ENCODE results near the gene ZFYVE28. TPM values are rescaled to one million over a fixed set of nuclear protein-coding genes. Genes with fewer than 3 reads are reported as not detected.

Gene ZFYVE28
- total RNA-seq, 1 donor from 2014 or later = 0.44 TPM

- Mint-ChIP-seq H3K4me1 (ENCODE audit: unreplicated experiment) (no peaks in the 10 kb centered on the region), H3K27me3 (ENCODE audit: unreplicated experiment) (peaks cover 7% of the 10 kb centered on the region), H3K27ac (ENCODE audit: unreplicated experiment) (no peak overlapping the region), H3K9me3 (ENCODE audit: unreplicated experiment) (no peaks in the 10 kb centered on the region), H3K4me3 (ENCODE audit: unreplicated experiment) (no peak overlapping the region), H3K36me3 (ENCODE audit: low read depth, unreplicated experiment) (no peaks in the 10 kb centered on the region)
- no peak for DNase-seq (ENCODE audit: low spot score)
- TF ChIP-seq CTCF (IDR thresholded peaks at IDR 0.05; ENCODE audit: unreplicated experiment) = no peak
Measured at GRCh38 chr4:2366252-2367192, 51.9 kb downstream of the ZFYVE28 start.

GRCh38 chr4:2365913-2366210 lies 52.6 kb downstream of the ZFYVE28 start:
- no peak for DNase-seq (ENCODE audit: low spot score)
- no peak overlapping the region for H3K4me3 Mint-ChIP-seq (ENCODE audit: unreplicated experiment)
- H3K36me3 Mint-ChIP-seq (ENCODE audit: low read depth, unreplicated experiment) = no peaks in the 10 kb centered on the region
- H3K4me1 Mint-ChIP-seq (ENCODE audit: unreplicated experiment) = no peaks in the 10 kb centered on the region
- H3K9me3 Mint-ChIP-seq (ENCODE audit: unreplicated experiment) = no peaks in the 10 kb centered on the region
- no peak for TF ChIP-seq CTCF (IDR thresholded peaks at IDR 0.05; ENCODE audit: unreplicated experiment)
- no peak overlapping the region for H3K27ac Mint-ChIP-seq (ENCODE audit: unreplicated experiment)
- peaks cover 6% of the 10 kb centered on the region for H3K27me3 Mint-ChIP-seq (ENCODE audit: unreplicated experiment)

- peaks cover 6% of the 10 kb centered on the region for H3K27me3 Mint-ChIP-seq (ENCODE audit: unreplicated experiment)
- no peak for DNase-seq (ENCODE audit: low spot score)
Measured at GRCh38 chr4:2365054-2365912, 53.2 kb downstream of the ZFYVE28 start.

GRCh38 chr4:2364654-2365053 lies 53.8 kb downstream of the ZFYVE28 start:
- DNase-seq (ENCODE audit: low spot score) = no peak
- no peaks in the 10 kb centered on the region for H3K4me1 Mint-ChIP-seq (ENCODE audit: unreplicated experiment)
- no peak overlapping the region for H3K4me3 Mint-ChIP-seq (ENCODE audit: unreplicated experiment)
- TF ChIP-seq CTCF (IDR thresholded peaks at IDR 0.05; ENCODE audit: unreplicated experiment) = no peak
- H3K27me3 Mint-ChIP-seq (ENCODE audit: unreplicated experiment) = peaks cover 2% of the 10 kb centered on the region
- H3K9me3 Mint-ChIP-seq (ENCODE audit: unreplicated experiment) = no peaks in the 10 kb centered on the region
- H3K36me3 Mint-ChIP-seq (ENCODE audit: low read depth, unreplicated experiment) = no peaks in the 10 kb centered on the region
- no peak overlapping the region for H3K27ac Mint-ChIP-seq (ENCODE audit: unreplicated experiment)

More at GRCh38 chr4:2365054-2365912, 53.2 kb downstream of the ZFYVE28 start:
- no peak overlapping the region for H3K4me3 Mint-ChIP-seq (ENCODE audit: unreplicated experiment)
- H3K4me1 Mint-ChIP-seq (ENCODE audit: unreplicated experiment) = no peaks in the 10 kb centered on the region
- TF ChIP-seq CTCF (IDR thresholded peaks at IDR 0.05; ENCODE audit: unreplicated experiment) = no peak
- no peaks in the 10 kb centered on the region for H3K9me3 Mint-ChIP-seq (ENCODE audit: unreplicated experiment)
- no peaks in the 10 kb centered on the region for H3K36me3 Mint-ChIP-seq (ENCODE audit: low read depth, unreplicated experiment)
- H3K27ac Mint-ChIP-seq (ENCODE audit: unreplicated experiment) = no peak overlapping the region

Data from endothelial cell (in vitro differentiated cells).